ENCODE measurements around the gene PNPLA7. TPM values are rescaled to one million over a fixed set of nuclear protein-coding genes. Genes with fewer than 3 reads are reported as not detected.

Gene PNPLA7
- total RNA-seq, 1 experiment from 2014 or later = 0.77 TPM

GRCh38 chr9:137543237-137543963 is 6.8 kb downstream of the PNPLA7 start:
- ChIA-PET CTCF (no interaction called here), POLR2A (ENCODE audit: unreplicated experiment) (no interaction called here)
- no TSS peak for BruUV-seq (replicated peaks)
- H3F3A ChIP-seq (ENCODE audit: low read length, unreplicated experiment) = no peaks in the 10 kb centered on the region
- H3K9me2 ChIP-seq (replicated peaks; ENCODE audit: low read length) = no peaks in the 10 kb centered on the region
- H3K79me2 ChIP-seq (ENCODE audit: low read length) = no peaks in the 10 kb centered on the region
- H3K27me3 ChIP-seq (ENCODE audit: low read length) = no peaks in the 10 kb centered on the region
- no peaks in the 10 kb centered on the region for H4K20me1 ChIP-seq (ENCODE audit: low read length)
- no peak overlapping the region for H3K4me3 ChIP-seq (ENCODE audit: low read length)
- no peak overlapping the region for H3K4me2 ChIP-seq (ENCODE audit: low read length)
- no peaks in the 10 kb centered on the region for H3K4me1 ChIP-seq (ENCODE audit: insufficient read depth, low read length)
- no peaks in the 10 kb centered on the region for H3K9me3 ChIP-seq (ENCODE audit: low read length)
- H3K9ac ChIP-seq (ENCODE audit: low read length) = no peak overlapping the region
- no peak for ATAC-seq
- intact Hi-C loops (cut with micrococcal nuclease) = no loop called here
- H2AFZ ChIP-seq (ENCODE audit: low read length) = no peak overlapping the region
- H3K27ac ChIP-seq (ENCODE audit: low read length) = no peak overlapping the region
- no peak for DNase-seq
- no peak for TF ChIP-seq EZH2 (IDR thresholded peaks at IDR 0.05; ENCODE audit: low read length, unreplicated experiment)
- TF ChIP-seq EZH2phosphoT487 (IDR thresholded peaks at IDR 0.05; ENCODE audit: borderline replicate concordance, low read length) = no peak
- no peak for TF ChIP-seq CTCF (conservative IDR thresholded peaks at IDR 0.05; ENCODE audit: low read depth, low read length)
- H3K36me3 ChIP-seq (ENCODE audit: low read depth, low read length) = no peaks in the 10 kb centered on the region

- CTCF ChIA-PET = no interaction called here
- H3K36me3 ChIP-seq (ENCODE audit: low read depth, low read length) = no peaks in the 10 kb centered on the region
- no peak overlapping the region for H2AFZ ChIP-seq (ENCODE audit: low read length)
- no TSS peak for BruUV-seq (replicated peaks)
- no peaks in the 10 kb centered on the region for H3K79me2 ChIP-seq (ENCODE audit: low read length)
- H4K20me1 ChIP-seq (ENCODE audit: low read length) = no peaks in the 10 kb centered on the region
- no peak overlapping the region for H3K4me2 ChIP-seq (ENCODE audit: low read length)
- no peaks in the 10 kb centered on the region for H3K9me2 ChIP-seq (replicated peaks; ENCODE audit: low read length)
- no peak overlapping the region for H3K27ac ChIP-seq (ENCODE audit: low read length)
- TF ChIP-seq CTCF (conservative IDR thresholded peaks at IDR 0.05; ENCODE audit: low read depth, low read length) (no peak), EZH2phosphoT487 (IDR thresholded peaks at IDR 0.05; ENCODE audit: borderline replicate concordance, low read length) (no peak), EZH2 (IDR thresholded peaks at IDR 0.05; ENCODE audit: low read length, unreplicated experiment) (no peak)
- intact Hi-C loops (cut with micrococcal nuclease) = no loop called here
- no peaks in the 10 kb centered on the region for H3F3A ChIP-seq (ENCODE audit: low read length, unreplicated experiment)
- POLR2A ChIA-PET (ENCODE audit: unreplicated experiment) = no interaction called here
- H3K9ac ChIP-seq (ENCODE audit: low read length) = no peak overlapping the region
- no peaks in the 10 kb centered on the region for H3K9me3 ChIP-seq (ENCODE audit: low read length)
- no peaks in the 10 kb centered on the region for H3K27me3 ChIP-seq (ENCODE audit: low read length)
- ATAC-seq (no peak), DNase-seq (no peak)
- H3K4me3 ChIP-seq (ENCODE audit: low read length) = no peak overlapping the region
- no peaks in the 10 kb centered on the region for H3K4me1 ChIP-seq (ENCODE audit: insufficient read depth, low read length)
Observed at GRCh38 chr9:137542486-137542885, 7.7 kb downstream of the PNPLA7 start.

- ChIA-PET CTCF (no interaction called here), POLR2A (ENCODE audit: unreplicated experiment) (no interaction called here)
- no peaks in the 10 kb centered on the region for H3K4me1 ChIP-seq (ENCODE audit: insufficient read depth, low read length)
- H3K4me3 ChIP-seq (ENCODE audit: low read length) = no peak overlapping the region
- H3K27ac ChIP-seq (ENCODE audit: low read length) = no peak overlapping the region
- no peak overlapping the region for H3K9ac ChIP-seq (ENCODE audit: low read length)
- H3F3A ChIP-seq (ENCODE audit: low read length, unreplicated experiment) = no peaks in the 10 kb centered on the region
- no peaks in the 10 kb centered on the region for H3K9me2 ChIP-seq (replicated peaks; ENCODE audit: low read length)
- ATAC-seq = no peak
- BruUV-seq (replicated peaks) = no TSS peak
- no peaks in the 10 kb centered on the region for H3K9me3 ChIP-seq (ENCODE audit: low read length)
- no peaks in the 10 kb centered on the region for H3K27me3 ChIP-seq (ENCODE audit: low read length)
- no peak overlapping the region for H3K4me2 ChIP-seq (ENCODE audit: low read length)
- no peaks in the 10 kb centered on the region for H3K36me3 ChIP-seq (ENCODE audit: low read depth, low read length)
- no peak for TF ChIP-seq CTCF (conservative IDR thresholded peaks at IDR 0.05; ENCODE audit: low read depth, low read length)
- H3K79me2 ChIP-seq (ENCODE audit: low read length) = no peaks in the 10 kb centered on the region
- intact Hi-C loops (cut with micrococcal nuclease) = no loop called here
- DNase-seq = no peak
- H4K20me1 ChIP-seq (ENCODE audit: low read length) = no peaks in the 10 kb centered on the region
- H2AFZ ChIP-seq (ENCODE audit: low read length) = no peak overlapping the region
Observed at GRCh38 chr9:137540536-137540935, 9.7 kb downstream of the PNPLA7 start.
